PFSK-1 (cell line): Measurements from ENCODE around the gene THRSP.
A peak's percentile ranks its signal among the peaks of the same experiment; 100 is the strongest.

Experiments used
- POLR2AphosphoS5 ChIP-seq: IDR thresholded peaks from 2 replicates; pipeline ENCODE4 v1.6.1; 2012; ENCODE audit warnings: low read depth, mild to moderate bottlenecking, control low read depth, low read length, moderate library complexity
- TAF1 ChIP-seq: IDR thresholded peaks from 2 replicates; pipeline ENCODE4 v1.6.1; 2012; ENCODE audit warnings: low read length, control low read depth, borderline replicate concordance; ENCODE audit not compliant: insufficient read depth

DNA sequence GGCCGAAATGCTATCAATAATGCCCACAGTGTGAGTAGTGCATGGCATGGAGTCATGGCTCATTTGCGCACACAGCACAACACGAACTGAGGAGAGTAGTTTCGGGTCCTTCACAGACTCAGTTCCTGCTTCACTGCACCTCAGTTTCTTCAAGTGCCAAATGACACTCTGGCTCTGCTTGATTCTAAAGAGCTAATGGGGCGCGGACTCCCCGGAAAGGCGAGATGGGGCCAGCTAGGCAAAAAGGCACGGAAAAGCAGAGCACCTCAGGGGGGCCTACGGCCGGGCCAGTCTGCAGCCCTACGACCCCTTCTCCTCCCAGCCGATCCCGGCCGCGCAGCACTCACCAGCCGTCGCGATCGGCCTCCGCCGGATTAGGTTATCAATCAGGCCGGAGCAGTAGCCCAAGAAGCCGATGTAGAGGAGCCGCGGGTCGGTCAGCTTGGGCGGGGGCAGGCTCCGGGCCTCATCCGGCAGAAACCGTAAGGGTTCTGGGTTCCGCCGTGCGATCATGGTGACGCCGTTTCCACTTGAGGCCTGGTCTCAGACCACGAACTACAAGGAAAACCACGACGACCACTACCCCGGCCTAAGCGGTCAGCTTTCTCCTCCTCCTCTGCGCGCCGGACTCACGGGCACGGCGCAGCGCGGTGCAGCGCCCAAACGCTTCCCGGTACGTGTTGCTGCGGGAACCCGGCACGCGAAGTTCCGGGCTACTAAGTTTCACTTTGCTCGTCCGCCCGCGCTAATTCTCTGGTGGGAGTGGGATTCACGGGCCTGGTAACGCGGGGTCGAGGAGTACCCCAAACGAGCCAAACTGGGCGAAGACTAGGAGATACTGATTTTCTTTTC is 15.8 kb downstream of the THRSP start, which contains the start of gene NDUFC2:
- peak; percentile 99 for TF ChIP-seq TAF1
- peak; percentile 97; the same call in 1 of the 2 replicates for TF ChIP-seq POLR2AphosphoS5
